Stimulated activated CD4-positive, alpha-beta T cell treated with anti-CD3 and anti-CD28 coated beads, Interleukin-2, amount 100 ng/mL, for 4 hours (primary cell): ENCODE results near the gene LRFN5.
"Not testable (repeated sequence)": the region's sequence is repeated elsewhere in the genome, so short reads cannot be mapped to it uniquely, and the experiment has no call there.

Source experiments
- DNase-seq: peaks from one replicate; pipeline ENCODE4 v3.0.0-alpha.2; 2020; ENCODE audit warnings: low read depth

The LRFN5 gene

GRCh38 chr14:41636492-41637392 is 30.1 kb downstream of the LRFN5 start:
- DNase-seq: no peak

GRCh38 chr14:41641690-41642089 is 35.0 kb downstream of the LRFN5 start:
- DNase-seq: no peak

GRCh38 chr14:41642367-41642766 is 35.7 kb downstream of the LRFN5 start:
- DNase-seq: no peak

GRCh38 chr14:41642789-41643188 is 36.1 kb downstream of the LRFN5 start:
- DNase-seq: no peak

GRCh38 chr14:41644606-41645005 is 37.9 kb downstream of the LRFN5 start:
- no peak for DNase-seq

- no peak for DNase-seq
Observed at GRCh38 chr14:41650802-41651201, 44.1 kb downstream of the LRFN5 start.

GRCh38 chr14:41654196-41654595 is 47.5 kb downstream of the LRFN5 start:
- DNase-seq: no peak

- no peak for DNase-seq
Observed at GRCh38 chr14:41662780-41663472, 56.2 kb downstream of the LRFN5 start.

GRCh38 chr14:41663473-41663850 is 56.8 kb downstream of the LRFN5 start:
- no peak for DNase-seq

GRCh38 chr14:41666301-41666700 is 59.6 kb downstream of the LRFN5 start:
- DNase-seq: no peak

GRCh38 chr14:41668356-41668755 is 61.7 kb downstream of the LRFN5 start:
- no peak for DNase-seq

- DNase-seq: not testable (repeated sequence)
Observed at GRCh38 chr14:41673601-41674000, 66.9 kb downstream of the LRFN5 start.

GRCh38 chr14:41674511-41674971 is 67.9 kb downstream of the LRFN5 start:
- DNase-seq: not testable (repeated sequence)

- DNase-seq: no peak
Observed at GRCh38 chr14:41699486-41699885, 92.8 kb downstream of the LRFN5 start.

- no peak for DNase-seq
Observed at GRCh38 chr14:41718477-41719166, 111.9 kb downstream of the LRFN5 start.

GRCh38 chr14:41739203-41739602 is 132.5 kb downstream of the LRFN5 start:
- DNase-seq: no peak

- no peak for DNase-seq
Observed at GRCh38 chr14:41743140-41743539, 136.5 kb downstream of the LRFN5 start.

GRCh38 chr14:41749429-41749828 is 142.8 kb downstream of the LRFN5 start:
- DNase-seq: no peak

- DNase-seq: not testable (repeated sequence)
Observed at GRCh38 chr14:41750575-41750974, 143.9 kb downstream of the LRFN5 start.

- no peak for DNase-seq
Observed at GRCh38 chr14:41758011-41758665, 151.5 kb downstream of the LRFN5 start.

GRCh38 chr14:41761204-41761603 is 154.5 kb downstream of the LRFN5 start:
- DNase-seq: no peak

GRCh38 chr14:41766772-41767171 is 160.1 kb downstream of the LRFN5 start:
- DNase-seq: no peak
